ENCODE results near the gene NCKAP5. TPM values are rescaled to one million over a fixed set of nuclear protein-coding genes. Genes with fewer than 3 reads are reported as not detected.

NCKAP5 gene
- total RNA-seq, 2 experiments from 2014 or later: not detected

DNA sequence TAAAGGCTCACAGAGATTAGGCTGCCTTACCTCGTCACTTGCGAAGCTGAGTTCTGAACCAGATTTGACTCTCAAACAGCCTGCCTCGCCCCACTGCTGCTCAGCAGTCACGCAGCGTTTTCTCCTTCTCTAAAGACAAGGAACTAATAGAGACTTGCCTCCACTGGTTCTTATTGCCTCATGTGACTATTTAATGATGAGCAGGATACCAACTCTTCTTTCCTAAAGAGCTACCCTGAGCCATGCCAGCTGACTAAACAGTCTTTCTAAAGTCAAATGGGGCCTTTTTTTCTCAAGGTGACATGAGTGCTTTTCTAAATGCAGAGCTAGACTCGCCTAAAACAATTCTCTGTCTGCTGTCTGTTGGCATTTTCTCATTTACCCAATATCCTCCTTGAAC lies 147.5 kb downstream of the NCKAP5 start:
- H3K36me3 Mint-ChIP-seq: no peaks in the 10 kb centered on the region
- no peak overlapping the region for H3K27ac Mint-ChIP-seq
- no peak overlapping the region for H3K4me3 Mint-ChIP-seq
- no peak for DNase-seq
- POLR2A ChIA-PET: no interaction called here
- ATAC-seq (ENCODE audit: low read depth): no peak
- H3K27me3 Mint-ChIP-seq: no peaks in the 10 kb centered on the region
- no peaks in the 10 kb centered on the region for H3K4me1 Mint-ChIP-seq
- H3K9me3 Mint-ChIP-seq: no peaks in the 10 kb centered on the region

DNA sequence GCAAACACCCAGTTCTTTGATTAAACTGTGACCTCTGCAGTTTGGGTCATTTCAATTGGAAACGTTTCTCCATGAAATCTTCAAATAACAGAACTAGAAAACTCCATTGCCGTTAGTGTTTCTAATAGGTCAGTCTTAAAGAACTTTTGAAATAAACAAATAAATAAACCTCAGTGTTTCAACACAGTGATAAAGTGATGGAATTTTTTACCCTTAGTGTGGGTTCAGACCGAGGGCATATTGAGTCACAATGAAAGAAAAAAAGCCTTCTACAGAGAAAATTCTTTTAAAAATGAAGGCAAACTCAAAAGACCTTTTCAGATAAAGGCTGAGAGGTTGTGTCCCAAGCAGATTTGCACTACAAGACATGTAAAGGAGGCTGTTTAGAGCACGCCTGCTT lies 149.6 kb downstream of the NCKAP5 start:
- Mint-ChIP-seq H3K4me3 (no peak overlapping the region), H3K36me3 (no peaks in the 10 kb centered on the region), H3K9me3 (no peaks in the 10 kb centered on the region), H3K4me1 (no peaks in the 10 kb centered on the region), H3K27me3 (no peaks in the 10 kb centered on the region), H3K27ac (no peak overlapping the region)
- ATAC-seq (ENCODE audit: low read depth) (no peak), DNase-seq (no peak)
- POLR2A ChIA-PET: no interaction called here

DNA sequence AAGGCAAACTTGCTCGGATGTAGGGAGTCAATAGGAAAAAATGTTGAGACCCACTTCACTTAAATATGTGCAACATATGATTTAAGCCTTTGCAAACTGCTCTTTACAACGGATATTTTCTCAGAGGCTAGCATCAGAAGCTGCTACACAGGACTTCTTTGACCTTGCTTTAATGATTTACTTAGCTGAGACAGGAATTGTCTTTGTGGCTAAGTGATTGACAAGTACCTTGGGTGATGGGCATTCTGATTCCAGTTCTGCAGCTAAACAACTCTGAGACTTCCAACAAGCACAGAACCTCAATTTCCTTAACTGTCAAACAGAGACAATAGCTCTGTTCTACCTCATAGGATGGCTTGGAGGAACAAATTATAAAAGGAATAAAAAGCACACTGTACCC lies 150.2 kb downstream of the NCKAP5 start:
- Mint-ChIP-seq H3K27me3 (no peaks in the 10 kb centered on the region), H3K4me1 (no peaks in the 10 kb centered on the region), H3K9me3 (no peaks in the 10 kb centered on the region), H3K4me3 (no peak overlapping the region), H3K27ac (no peak overlapping the region), H3K36me3 (no peaks in the 10 kb centered on the region)
- POLR2A ChIA-PET: no interaction called here
- ATAC-seq (ENCODE audit: low read depth) (no peak), DNase-seq (no peak)

DNA sequence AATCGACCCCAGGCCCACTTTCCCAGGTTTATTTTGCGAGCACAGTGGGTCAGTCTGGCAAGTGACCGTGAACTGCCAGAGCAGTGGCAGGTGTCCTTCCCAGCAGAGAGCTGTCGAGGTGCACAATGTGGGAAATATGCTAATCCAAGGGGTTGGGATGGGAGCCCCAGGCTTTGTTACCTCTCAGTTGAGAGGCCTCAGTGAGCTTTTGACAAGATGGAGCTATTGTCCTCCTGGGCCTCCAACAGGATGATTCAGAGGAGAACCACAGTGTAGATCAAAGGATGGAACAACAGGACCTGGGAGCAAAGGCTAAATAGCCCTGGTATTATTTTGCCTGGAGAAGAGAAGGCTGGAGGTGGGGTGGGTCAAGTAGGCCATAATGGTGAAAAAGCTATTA lies 150.8 kb downstream of the NCKAP5 start:
- POLR2A ChIA-PET: no interaction called here
- no peak overlapping the region for H3K27ac Mint-ChIP-seq
- H3K36me3 Mint-ChIP-seq: no peaks in the 10 kb centered on the region
- no peaks in the 10 kb centered on the region for H3K4me1 Mint-ChIP-seq
- ATAC-seq (ENCODE audit: low read depth): no peak
- no peak overlapping the region for H3K4me3 Mint-ChIP-seq
- H3K9me3 Mint-ChIP-seq: no peaks in the 10 kb centered on the region
- no peaks in the 10 kb centered on the region for H3K27me3 Mint-ChIP-seq
- DNase-seq: no peak

DNA sequence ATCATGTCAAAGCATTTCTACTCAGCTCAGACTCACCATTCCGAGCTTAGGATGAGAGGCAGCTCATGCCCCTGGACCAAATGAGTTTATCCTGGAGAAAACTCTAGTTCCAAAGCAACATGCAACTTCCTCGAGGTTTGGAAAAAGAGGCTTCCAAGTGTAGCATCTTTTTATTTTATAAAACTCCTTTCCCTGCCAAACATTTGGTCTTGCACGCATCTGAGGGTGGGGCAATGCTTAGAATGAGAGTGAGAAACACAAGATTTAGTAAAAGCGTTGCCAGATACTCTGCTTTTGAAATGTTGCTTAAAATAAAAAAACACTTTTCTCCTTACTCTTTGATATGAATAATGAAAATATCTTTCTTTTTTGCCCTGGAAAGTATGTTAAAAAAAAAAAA lies 151.5 kb downstream of the NCKAP5 start:
- POLR2A ChIA-PET: no interaction called here

DNA sequence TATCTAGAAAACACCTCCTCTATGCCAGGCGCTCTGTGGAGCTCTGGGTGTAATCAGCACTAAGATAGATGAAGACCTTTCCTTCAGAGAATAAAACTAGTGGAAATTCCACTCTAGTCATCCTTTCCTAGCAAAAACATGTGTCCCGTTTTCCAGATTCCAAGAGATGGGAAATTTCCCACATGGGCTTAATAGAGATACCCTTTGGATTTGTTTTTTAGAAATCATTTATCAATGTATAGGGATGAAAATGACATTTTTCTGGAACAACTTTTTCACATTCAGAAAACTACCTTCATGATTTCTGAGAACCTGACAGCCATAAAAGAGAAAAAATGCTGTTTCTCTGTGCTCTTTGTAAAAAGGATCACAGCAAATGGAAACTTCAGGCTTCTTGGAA lies 152.1 kb downstream of the NCKAP5 start:
- no peak overlapping the region for H3K4me3 Mint-ChIP-seq
- POLR2A ChIA-PET: no interaction called here
- ATAC-seq (ENCODE audit: low read depth) (no peak), DNase-seq (no peak)
- no peaks in the 10 kb centered on the region for H3K4me1 Mint-ChIP-seq
- no peak overlapping the region for H3K27ac Mint-ChIP-seq
- H3K27me3 Mint-ChIP-seq: no peaks in the 10 kb centered on the region
- no peaks in the 10 kb centered on the region for H3K9me3 Mint-ChIP-seq
- H3K36me3 Mint-ChIP-seq: no peaks in the 10 kb centered on the region

More for the DNA sequence above, 151.5 kb downstream of the NCKAP5 start:
- H3K9me3 Mint-ChIP-seq: no peaks in the 10 kb centered on the region
- no peaks in the 10 kb centered on the region for H3K4me1 Mint-ChIP-seq
- H3K4me3 Mint-ChIP-seq: no peak overlapping the region
- H3K27ac Mint-ChIP-seq: no peak overlapping the region
- H3K36me3 Mint-ChIP-seq: no peaks in the 10 kb centered on the region
- H3K27me3 Mint-ChIP-seq: no peaks in the 10 kb centered on the region
- no peak for DNase-seq
- no peak for ATAC-seq (ENCODE audit: low read depth)

DNA sequence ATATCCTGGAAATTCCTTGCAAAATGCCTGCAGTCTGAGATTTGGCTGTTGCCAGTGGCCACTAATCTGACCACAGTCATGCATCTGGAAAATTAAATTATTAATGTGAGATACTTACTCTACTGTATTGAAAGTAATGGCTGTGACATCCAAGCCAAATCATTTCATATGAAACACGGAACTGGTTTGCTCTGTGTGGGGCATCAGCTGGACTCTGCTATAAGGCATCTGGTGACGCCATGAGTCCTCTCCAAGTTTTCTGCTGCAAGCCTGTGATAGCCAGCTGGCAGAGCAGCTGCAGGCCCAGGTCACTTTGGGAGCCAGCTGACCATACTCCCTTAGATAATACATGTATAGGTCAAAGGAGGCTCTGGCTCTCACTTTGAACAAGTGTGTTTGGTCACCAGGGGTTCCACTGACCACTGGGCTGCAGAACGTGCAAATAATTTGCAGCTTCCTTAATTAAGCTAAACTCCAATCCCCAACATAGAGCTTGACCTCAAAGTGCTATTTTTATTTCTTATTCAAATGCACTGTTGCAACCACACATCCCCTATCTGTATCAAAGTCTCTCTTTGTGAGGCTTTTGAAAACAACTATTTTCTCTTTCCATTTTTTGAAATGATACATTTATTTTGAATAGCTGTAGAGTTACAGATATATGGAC lies 152.9 kb downstream of the NCKAP5 start:
- Mint-ChIP-seq H3K4me1 (no peaks in the 10 kb centered on the region), H3K9me3 (no peaks in the 10 kb centered on the region), H3K27ac (no peak overlapping the region), H3K36me3 (no peaks in the 10 kb centered on the region), H3K4me3 (no peak overlapping the region), H3K27me3 (no peaks in the 10 kb centered on the region)
- DNase-seq (no peak), ATAC-seq (ENCODE audit: low read depth) (no peak)
- POLR2A ChIA-PET: no interaction called here

DNA sequence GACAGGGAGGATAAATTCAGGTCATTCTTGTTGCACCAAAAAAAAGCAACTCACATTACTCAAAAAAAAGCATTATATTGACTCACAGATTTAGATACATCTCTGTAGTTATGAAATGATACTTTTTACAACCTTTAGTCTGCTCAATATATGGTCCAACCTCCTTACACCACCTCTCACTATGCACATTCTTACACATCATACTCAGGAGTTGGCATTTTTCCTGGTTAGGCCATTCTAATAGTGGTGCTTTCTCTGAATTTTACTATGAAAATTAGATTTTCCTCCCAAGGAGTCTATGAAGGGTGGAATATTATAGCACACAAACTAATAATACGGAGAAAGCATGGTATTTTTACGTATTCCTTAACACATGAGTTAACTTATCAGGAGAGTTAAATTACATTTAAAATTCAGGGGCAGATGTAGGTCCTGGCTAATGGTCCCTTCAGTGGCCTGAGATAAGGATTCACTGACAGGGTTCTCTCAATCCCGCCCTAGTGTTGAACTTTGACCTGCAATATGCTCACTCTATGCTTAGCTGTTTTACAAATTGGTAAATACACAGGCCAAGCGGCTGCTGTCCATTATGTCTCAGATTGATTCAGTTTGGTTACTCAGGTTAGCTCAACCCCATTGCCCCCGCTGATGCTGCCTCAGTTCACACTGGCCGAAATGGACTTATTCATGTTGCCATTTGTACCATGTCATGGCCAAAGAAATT lies 153.6 kb downstream of the NCKAP5 start:
- DNase-seq (no peak), ATAC-seq (ENCODE audit: low read depth) (no peak)
- H3K27me3 Mint-ChIP-seq: no peaks in the 10 kb centered on the region
- POLR2A ChIA-PET: no interaction called here
- H3K27ac Mint-ChIP-seq: no peak overlapping the region
- H3K4me3 Mint-ChIP-seq: no peak overlapping the region
- H3K36me3 Mint-ChIP-seq: no peaks in the 10 kb centered on the region
- no peaks in the 10 kb centered on the region for H3K9me3 Mint-ChIP-seq
- H3K4me1 Mint-ChIP-seq: no peaks in the 10 kb centered on the region

DNA sequence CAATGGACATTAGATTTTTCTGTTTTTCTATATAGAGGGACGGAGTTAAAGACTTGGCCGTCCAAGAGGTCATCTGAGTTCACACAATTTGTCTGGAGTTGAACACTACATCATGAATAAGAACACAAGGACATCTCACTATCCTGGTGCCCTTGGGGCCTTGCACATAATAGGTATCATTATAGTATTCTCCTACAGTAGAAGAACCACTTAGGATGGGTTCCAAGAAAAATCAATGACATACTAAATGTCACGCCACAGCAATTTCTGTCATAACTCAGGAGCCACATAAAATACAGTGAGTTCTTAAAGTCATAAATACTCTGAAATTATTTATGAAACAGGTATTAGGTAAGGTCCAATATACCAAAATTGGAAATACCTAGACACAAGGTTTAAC lies 154.4 kb downstream of the NCKAP5 start:
- no peak for DNase-seq

DNA sequence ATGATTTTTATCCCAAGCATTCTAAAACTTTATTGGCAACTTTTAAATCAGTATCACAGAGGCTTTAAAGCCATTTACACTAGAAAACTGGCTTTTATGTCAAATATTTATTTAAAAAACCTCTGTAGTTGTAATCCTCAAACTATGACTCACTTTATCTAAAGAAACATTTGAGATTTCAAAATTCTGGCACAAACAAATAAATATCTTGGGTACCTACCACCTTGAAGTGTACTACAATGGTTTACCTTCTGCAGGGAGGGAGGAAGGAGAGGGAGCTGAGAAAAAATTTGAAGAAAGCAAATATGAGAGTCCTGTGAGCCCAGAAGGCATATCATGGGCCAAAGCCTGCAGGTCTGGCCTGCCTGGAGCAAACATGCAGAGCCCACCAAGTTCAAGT lies 155.6 kb downstream of the NCKAP5 start:
- Mint-ChIP-seq H3K27me3 (no peaks in the 10 kb centered on the region), H3K9me3 (no peaks in the 10 kb centered on the region), H3K27ac (no peak overlapping the region), H3K36me3 (no peaks in the 10 kb centered on the region), H3K4me1 (no peaks in the 10 kb centered on the region), H3K4me3 (no peak overlapping the region)
- DNase-seq (no peak), ATAC-seq (ENCODE audit: low read depth) (no peak)
- POLR2A ChIA-PET: no interaction called here

More for the DNA sequence above, 154.4 kb downstream of the NCKAP5 start:
- Mint-ChIP-seq H3K27me3 (no peaks in the 10 kb centered on the region), H3K36me3 (no peaks in the 10 kb centered on the region), H3K27ac (no peak overlapping the region), H3K9me3 (no peaks in the 10 kb centered on the region), H3K4me3 (no peak overlapping the region), H3K4me1 (no peaks in the 10 kb centered on the region)
- no peak for ATAC-seq (ENCODE audit: low read depth)
- POLR2A ChIA-PET: no interaction called here

DNA sequence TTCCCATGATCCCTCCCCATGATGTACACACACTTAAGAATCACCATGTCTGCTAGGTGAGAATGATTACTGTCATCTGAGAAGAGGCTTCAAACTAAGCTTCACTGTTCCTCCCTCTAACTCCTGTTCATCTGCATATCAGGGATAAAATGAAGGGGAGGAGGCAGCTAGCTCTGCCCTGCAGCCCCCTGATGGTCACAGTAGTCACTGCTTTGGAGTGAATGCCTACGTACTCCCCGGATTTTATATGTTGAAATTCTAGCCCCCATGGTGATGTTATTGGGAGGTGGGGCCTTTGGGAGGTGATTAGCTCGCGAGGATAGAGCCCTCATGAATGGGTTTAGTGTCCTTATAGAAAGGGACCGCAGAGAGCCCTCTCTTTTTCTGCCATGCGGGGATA lies 156.4 kb downstream of the NCKAP5 start:
- no peak overlapping the region for H3K27ac Mint-ChIP-seq
- no peak for DNase-seq

DNA sequence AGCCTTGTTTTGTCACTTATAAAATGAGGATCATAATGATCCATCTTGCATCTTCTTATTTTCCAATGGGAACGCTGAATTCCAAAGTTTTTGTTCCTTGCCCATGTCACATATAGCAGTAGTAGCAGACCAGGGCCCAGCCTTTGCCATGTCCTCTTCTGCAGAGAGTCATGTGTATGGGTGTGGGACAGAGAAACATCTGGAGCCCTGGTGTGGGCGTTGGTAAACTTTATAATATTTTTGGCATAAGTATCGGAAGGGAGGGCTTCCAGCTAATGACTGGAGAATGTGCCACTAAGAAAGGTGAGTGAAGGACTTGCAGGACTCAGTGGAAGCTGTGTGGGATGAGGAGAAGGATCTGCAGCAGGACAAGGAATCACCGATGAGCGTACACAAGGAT lies 157.2 kb downstream of the NCKAP5 start:
- Mint-ChIP-seq H3K4me1 (no peaks in the 10 kb centered on the region), H3K36me3 (no peaks in the 10 kb centered on the region), H3K27me3 (no peaks in the 10 kb centered on the region), H3K27ac (no peak overlapping the region), H3K4me3 (no peak overlapping the region), H3K9me3 (no peaks in the 10 kb centered on the region)
- POLR2A ChIA-PET: no interaction called here
- no peak for DNase-seq
- no peak for ATAC-seq (ENCODE audit: low read depth)

More for the DNA sequence above, 156.4 kb downstream of the NCKAP5 start:
- H3K27me3 Mint-ChIP-seq: no peaks in the 10 kb centered on the region
- H3K4me3 Mint-ChIP-seq: no peak overlapping the region
- no peaks in the 10 kb centered on the region for H3K36me3 Mint-ChIP-seq
- POLR2A ChIA-PET: no interaction called here
- H3K9me3 Mint-ChIP-seq: no peaks in the 10 kb centered on the region
- H3K4me1 Mint-ChIP-seq: no peaks in the 10 kb centered on the region
- ATAC-seq (ENCODE audit: low read depth): no peak

DNA sequence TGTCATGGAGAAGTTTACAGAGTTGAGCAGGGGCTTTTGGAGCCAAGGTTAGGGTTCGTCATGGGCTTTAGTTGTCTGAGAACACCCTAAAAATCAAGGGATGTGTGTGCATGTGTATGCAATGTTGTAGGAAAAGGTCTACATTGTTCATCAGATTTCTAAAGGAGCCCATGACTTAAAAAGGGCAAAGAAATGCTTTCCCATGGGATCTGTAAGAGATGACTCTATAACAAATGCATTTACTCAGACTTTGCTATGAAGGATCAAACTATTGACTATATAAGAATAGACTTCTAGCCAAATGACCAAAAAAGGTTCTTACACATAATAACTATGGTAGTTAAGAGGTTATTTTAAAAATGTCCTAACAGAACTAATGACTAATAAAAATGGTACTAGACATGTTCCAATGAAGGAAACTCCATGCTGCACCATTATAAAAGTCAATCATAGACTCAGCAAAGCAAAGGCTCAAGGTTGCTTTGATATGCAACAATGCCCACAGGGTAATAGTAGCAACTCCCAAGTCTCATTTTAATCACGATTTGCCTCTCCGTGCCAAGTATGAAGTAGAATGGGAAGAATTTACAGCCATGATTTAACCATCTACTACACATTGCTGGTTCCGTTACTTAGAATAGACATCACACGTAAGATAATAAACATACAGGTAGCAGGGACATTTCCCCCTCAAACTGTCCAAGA lies 158.5 kb downstream of the NCKAP5 start:
- H3K9me3 Mint-ChIP-seq: no peaks in the 10 kb centered on the region

DNA sequence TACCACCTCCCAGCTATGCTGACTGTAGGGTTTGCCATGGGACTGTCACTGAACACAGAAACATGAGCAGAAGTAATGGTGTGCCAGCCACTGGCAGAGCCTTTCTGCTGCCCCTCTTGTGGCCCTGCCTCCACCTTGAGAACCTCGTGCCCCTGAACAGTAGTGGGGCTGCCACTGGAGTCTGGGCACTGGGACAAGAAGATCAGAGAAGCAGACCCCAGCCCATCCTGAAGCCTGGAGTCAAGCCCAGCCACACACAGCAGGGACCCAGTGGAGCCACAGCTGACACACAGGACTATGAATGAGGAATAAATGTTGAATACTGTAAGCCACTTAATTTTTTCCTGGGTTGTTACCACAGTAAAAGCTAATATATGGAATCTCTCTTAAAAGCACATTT lies 159.6 kb downstream of the NCKAP5 start:
- no peak for ATAC-seq (ENCODE audit: low read depth)
- POLR2A ChIA-PET: no interaction called here
- H3K36me3 Mint-ChIP-seq: no peaks in the 10 kb centered on the region
- no peaks in the 10 kb centered on the region for H3K4me1 Mint-ChIP-seq
- no peak overlapping the region for H3K4me3 Mint-ChIP-seq
- no peak overlapping the region for H3K27ac Mint-ChIP-seq
- H3K27me3 Mint-ChIP-seq: no peaks in the 10 kb centered on the region
- H3K9me3 Mint-ChIP-seq: no peaks in the 10 kb centered on the region
- DNase-seq: no peak

More for the DNA sequence above, 158.5 kb downstream of the NCKAP5 start:
- H3K4me3 Mint-ChIP-seq: no peak overlapping the region
- H3K27ac Mint-ChIP-seq: no peak overlapping the region
- no peak for DNase-seq
- POLR2A ChIA-PET: no interaction called here
- no peaks in the 10 kb centered on the region for H3K27me3 Mint-ChIP-seq
- no peaks in the 10 kb centered on the region for H3K4me1 Mint-ChIP-seq
- no peaks in the 10 kb centered on the region for H3K36me3 Mint-ChIP-seq
- ATAC-seq (ENCODE audit: low read depth): no peak

All from activated naive CD8-positive, alpha-beta T cell treated with anti-CD3 and anti-CD28 coated beads, Interleukin-2, amount 10 ng/mL, durations not matched to agents 7 days and 5 days (primary cell).